Measurements from ENCODE around the gene GJC3.

GJC3 gene

GRCh38 chr7:99918959-99919813 is 10.2 kb downstream of the GJC3 start, which contains the start of gene TRIM4:
TRIM4 (minus strand) TSS chr7:99919530; CDS start chr7:99919401, 129 bp downstream.
- Histone ChIP-seq H4K8ac (ENCODE audit: low read length) (no peak within 1 kb of the TSS), H3K14ac (ENCODE audit: low read length in 2 of 2) (no peak within 1 kb of the TSS), H4K91ac (ENCODE audit: low read length) (no peak within 1 kb of the TSS), H3K79me1 (replicated peaks; ENCODE audit: low read length, poor library complexity, severe bottlenecking) (no peaks in the 10 kb centered on the region), H3K4ac (ENCODE audit: low read depth in 1 of 2, low read length in 2 of 2) (no peak within 1 kb of the TSS), H3K27me3 (ENCODE audit: control insufficient read depth in 1 of 2, insufficient read depth in 1 of 2, low read length in 2 of 2) (peaks cover 0 to 16% of the 10 kb centered on the region in 2 experiments), H3K9me3 (ENCODE audit: control insufficient read depth, low read length) (no peaks in the 10 kb centered on the region), H3K4me1 (ENCODE audit: control insufficient read depth, insufficient read depth, low read depth, low read length) (peaks cover 2% of the 10 kb centered on the region), H3K27ac (ENCODE audit: low read length, poor library complexity, severe bottlenecking) (no peak within 1 kb of the TSS), H2AK5ac (ENCODE audit: low read length, severe bottlenecking) (no peak within 1 kb of the TSS), H2BK5ac (ENCODE audit: low read depth, low read length, poor library complexity, severe bottlenecking) (no peak within 1 kb of the TSS), H3K18ac (ENCODE audit: low read depth in 1 of 2, low read length in 2 of 2) (no peak within 1 kb of the TSS), H3K23ac (ENCODE audit: low read length in 2 of 2) (no peak within 1 kb of the TSS), H2BK120ac (ENCODE audit: low read depth, low read length) (no peak within 1 kb of the TSS), H2BK15ac (ENCODE audit: low read depth, poor library complexity, severe bottlenecking) (no peak within 1 kb of the TSS), H3K9ac (ENCODE audit: low read length) (peak within 1 kb of the TSS; percentile 96), H3K4me2 (ENCODE audit: low read length, poor library complexity, severe bottlenecking) (no peak within 1 kb of the TSS), H3K36me3 (ENCODE audit: control insufficient read depth in 1 of 2, insufficient read depth in 2 of 2, low read depth in 1 of 2, low read length in 2 of 2) (peaks cover 0 to 41% of the 10 kb centered on the region in 2 experiments), H2BK12ac (ENCODE audit: low read length in 2 of 2) (no peak within 1 kb of the TSS), H3K4me3 (ENCODE audit: insufficient read depth in 1 of 2, low read depth in 1 of 2, low read length in 2 of 2) (peak within 1 kb of the TSS; percentile 38 to 94), H2AFZ (ENCODE audit: low read depth, low read length) (no peak within 1 kb of the TSS)
- WGBS, result 97% methylated on average over 79 of the region's 81 CpGs
- no peak for DNase-seq

- Histone ChIP-seq H3K36me3 (ENCODE audit: control insufficient read depth in 1 of 2, insufficient read depth in 2 of 2, low read depth in 1 of 2, low read length in 2 of 2) (peaks cover 0 to 71% of the 10 kb centered on the region in 2 experiments), H3K27me3 (ENCODE audit: control insufficient read depth in 1 of 2, insufficient read depth in 1 of 2, low read length in 2 of 2) (peaks cover 0 to 23% of the 10 kb centered on the region in 2 experiments), H4K91ac (ENCODE audit: low read length) (no peak overlapping the region), H2AFZ (ENCODE audit: low read depth, low read length) (no peak overlapping the region), H2BK5ac (ENCODE audit: low read depth, low read length, poor library complexity, severe bottlenecking) (no peak overlapping the region), H2BK120ac (ENCODE audit: low read depth, low read length) (no peak overlapping the region), H3K27ac (ENCODE audit: low read length, poor library complexity, severe bottlenecking) (no peak overlapping the region), H3K4ac (ENCODE audit: low read depth in 1 of 2, low read length in 2 of 2) (no peak overlapping the region), H3K4me3 (ENCODE audit: insufficient read depth in 1 of 2, low read depth in 1 of 2, low read length in 2 of 2) (no peak overlapping the region), H3K79me1 (replicated peaks; ENCODE audit: low read length, poor library complexity, severe bottlenecking) (no peaks in the 10 kb centered on the region), H3K4me2 (ENCODE audit: low read length, poor library complexity, severe bottlenecking) (no peak overlapping the region), H4K8ac (ENCODE audit: low read length) (no peak overlapping the region), H3K14ac (ENCODE audit: low read length in 2 of 2) (no peak overlapping the region), H2BK15ac (ENCODE audit: low read depth, poor library complexity, severe bottlenecking) (no peak overlapping the region), H3K4me1 (ENCODE audit: control insufficient read depth, insufficient read depth, low read depth, low read length) (no peaks in the 10 kb centered on the region), H3K9me3 (ENCODE audit: control insufficient read depth, low read length) (no peaks in the 10 kb centered on the region), H3K23ac (ENCODE audit: low read length in 2 of 2) (no peak overlapping the region), H2BK12ac (ENCODE audit: low read length in 2 of 2) (no peak overlapping the region), H3K9ac (ENCODE audit: low read length) (peak overlapping the region; percentile 29), H2AK5ac (ENCODE audit: low read length, severe bottlenecking) (no peak overlapping the region), H3K18ac (ENCODE audit: low read depth in 1 of 2, low read length in 2 of 2) (no peak overlapping the region)
- 73% methylated on average over 1 of the region's 2 CpGs for WGBS
- no peak for DNase-seq
Measured at GRCh38 chr7:99910976-99911375, 18.4 kb downstream of the GJC3 start.

- Histone ChIP-seq H2AFZ (ENCODE audit: low read depth, low read length) (no peak overlapping the region), H3K27me3 (ENCODE audit: control insufficient read depth in 1 of 2, insufficient read depth in 1 of 2, low read length in 2 of 2) (peaks cover 0 to 24% of the 10 kb centered on the region in 2 experiments), H3K18ac (ENCODE audit: low read depth in 1 of 2, low read length in 2 of 2) (no peak overlapping the region), H3K36me3 (ENCODE audit: control insufficient read depth in 1 of 2, insufficient read depth in 2 of 2, low read depth in 1 of 2, low read length in 2 of 2) (peaks cover 0 to 97% of the 10 kb centered on the region in 2 experiments), H3K23ac (ENCODE audit: low read length in 2 of 2) (no peak overlapping the region), H2AK5ac (ENCODE audit: low read length, severe bottlenecking) (no peak overlapping the region), H3K4me3 (ENCODE audit: insufficient read depth in 1 of 2, low read depth in 1 of 2, low read length in 2 of 2) (no peak overlapping the region), H3K4me1 (ENCODE audit: control insufficient read depth, insufficient read depth, low read depth, low read length) (no peaks in the 10 kb centered on the region), H4K91ac (ENCODE audit: low read length) (no peak overlapping the region), H3K27ac (ENCODE audit: low read length, poor library complexity, severe bottlenecking) (no peak overlapping the region), H3K4ac (ENCODE audit: low read depth in 1 of 2, low read length in 2 of 2) (no peak overlapping the region), H3K4me2 (ENCODE audit: low read length, poor library complexity, severe bottlenecking) (no peak overlapping the region), H3K14ac (ENCODE audit: low read length in 2 of 2) (no peak overlapping the region), H3K9ac (ENCODE audit: low read length) (no peak overlapping the region), H4K8ac (ENCODE audit: low read length) (no peak overlapping the region), H2BK15ac (ENCODE audit: low read depth, poor library complexity, severe bottlenecking) (no peak overlapping the region), H2BK12ac (ENCODE audit: low read length in 2 of 2) (no peak overlapping the region), H3K9me3 (ENCODE audit: control insufficient read depth, low read length) (peaks cover 4% of the 10 kb centered on the region), H3K79me1 (replicated peaks; ENCODE audit: low read length, poor library complexity, severe bottlenecking) (no peaks in the 10 kb centered on the region), H2BK5ac (ENCODE audit: low read depth, low read length, poor library complexity, severe bottlenecking) (no peak overlapping the region), H2BK120ac (ENCODE audit: low read depth, low read length) (no peak overlapping the region)
- 87% methylated on average over 10 of the region's 10 CpGs for WGBS
- no peak for DNase-seq
Measured at GRCh38 chr7:99901581-99901980, 27.8 kb downstream of the GJC3 start.

- Histone ChIP-seq H3K27ac (ENCODE audit: low read length, poor library complexity, severe bottlenecking) (no peak overlapping the region), H3K4ac (ENCODE audit: low read depth in 1 of 2, low read length in 2 of 2) (no peak overlapping the region), H2BK15ac (ENCODE audit: low read depth, poor library complexity, severe bottlenecking) (no peak overlapping the region), H3K4me3 (ENCODE audit: insufficient read depth in 1 of 2, low read depth in 1 of 2, low read length in 2 of 2) (no peak overlapping the region), H4K8ac (ENCODE audit: low read length) (no peak overlapping the region), H4K91ac (ENCODE audit: low read length) (no peak overlapping the region), H3K14ac (ENCODE audit: low read length in 2 of 2) (no peak overlapping the region), H3K18ac (ENCODE audit: low read depth in 1 of 2, low read length in 2 of 2) (no peak overlapping the region), H2BK12ac (ENCODE audit: low read length in 2 of 2) (no peak overlapping the region), H3K36me3 (ENCODE audit: control insufficient read depth in 1 of 2, insufficient read depth in 2 of 2, low read depth in 1 of 2, low read length in 2 of 2) (peaks cover 0 to 82% of the 10 kb centered on the region in 2 experiments), H3K4me2 (ENCODE audit: low read length, poor library complexity, severe bottlenecking) (no peak overlapping the region), H3K27me3 (ENCODE audit: control insufficient read depth in 1 of 2, insufficient read depth in 1 of 2, low read length in 2 of 2) (peaks cover 0 to 26% of the 10 kb centered on the region in 2 experiments), H3K9me3 (ENCODE audit: control insufficient read depth, low read length) (peaks cover 4% of the 10 kb centered on the region), H3K4me1 (ENCODE audit: control insufficient read depth, insufficient read depth, low read depth, low read length) (no peaks in the 10 kb centered on the region), H3K9ac (ENCODE audit: low read length) (no peak overlapping the region), H2AFZ (ENCODE audit: low read depth, low read length) (no peak overlapping the region), H3K79me1 (replicated peaks; ENCODE audit: low read length, poor library complexity, severe bottlenecking) (no peaks in the 10 kb centered on the region), H2BK120ac (ENCODE audit: low read depth, low read length) (no peak overlapping the region), H2BK5ac (ENCODE audit: low read depth, low read length, poor library complexity, severe bottlenecking) (no peak overlapping the region), H3K23ac (ENCODE audit: low read length in 2 of 2) (no peak overlapping the region), H2AK5ac (ENCODE audit: low read length, severe bottlenecking) (no peak overlapping the region)
- 93% methylated on average over 5 of the region's 6 CpGs for WGBS
- DNase-seq, result no peak
Measured at GRCh38 chr7:99899830-99900519, 29.4 kb downstream of the GJC3 start.
